HEK293T (cell line): ENCODE results near the gene IARS1.

ENCODE experiments used
- CTCF ChIA-PET: fragments of 350-600 bp; formaldehyde crosslinking; extraction: SDS; loops from one replicate; lab custom pipeline; 2021; ENCODE audit warnings: antibody characterized with exemption, inconsistent platforms; lab: Yijun Ruan, JAX
- POLR2A ChIA-PET: fragments of 350-600 bp; formaldehyde crosslinking; extraction: SDS; loops from one replicate; lab custom pipeline; 2020; ENCODE audit warnings: antibody characterized with exemption, inconsistent platforms; lab: Yijun Ruan, JAX
- DNase-seq: peaks from one replicate; pipeline ENCODE4 v3.0.0; 2012; ENCODE audit warnings: mixed read lengths; ENCODE audit errors: extremely low spot score
- ARNT ChIP-seq: fragments of 450-650 bp; IDR thresholded peaks from 2 replicates; pipeline ENCODE4 v1.6.1; 2017; ENCODE audit warnings: mild to moderate bottlenecking
- BHLHE40 ChIP-seq: fragments of 450-650 bp; IDR thresholded peaks from 2 replicates; pipeline ENCODE4 v1.6.1; 2016; ENCODE audit warnings: mild to moderate bottlenecking, moderate library complexity, borderline replicate concordance
- CTBP1 ChIP-seq: fragments of 450-650 bp; IDR thresholded peaks from 2 replicates; pipeline ENCODE4 v1.6.1; 2016; ENCODE audit warnings: borderline replicate concordance
- ELF4 ChIP-seq: fragments of 450-650 bp; IDR thresholded peaks from 2 replicates; pipeline ENCODE4 v1.6.1; 2017; ENCODE audit warnings: antibody characterized with exemption
- FOXA1 ChIP-seq: fragments of 450-650 bp; IDR thresholded peaks from 2 replicates; pipeline ENCODE4 v1.6.1; 2016; ENCODE audit warnings: mild to moderate bottlenecking
- FOXK2 ChIP-seq: fragments of 450-650 bp; IDR thresholded peaks from 2 replicates; pipeline ENCODE4 v1.6.1; 2016; ENCODE audit warnings: mild to moderate bottlenecking
- FOXM1 ChIP-seq: fragments of 450-650 bp; IDR thresholded peaks from 2 replicates; pipeline ENCODE4 v1.6.1; 2017; ENCODE audit warnings: mild to moderate bottlenecking, borderline replicate concordance
- HDGF ChIP-seq: fragments of 450-650 bp; IDR thresholded peaks from 2 replicates; pipeline ENCODE4 v1.6.1; 2017; ENCODE audit warnings: antibody characterized with exemption, borderline replicate concordance
- L3MBTL2 ChIP-seq: fragments of 450-650 bp; conservative IDR thresholded peaks from 2 replicates; pipeline ENCODE4 v1.6.1; 2016; ENCODE audit warnings: mild to moderate bottlenecking
- LEF1 ChIP-seq: fragments of 450-650 bp; IDR thresholded peaks from 2 replicates; pipeline ENCODE4 v1.6.1; 2017; ENCODE audit warnings: mild to moderate bottlenecking, borderline replicate concordance
- NFRKB ChIP-seq: fragments of 450-650 bp; IDR thresholded peaks from 2 replicates; pipeline ENCODE4 v1.6.1; 2016; ENCODE audit warnings: mild to moderate bottlenecking, moderate library complexity
- SP1 ChIP-seq: fragments of 450-650 bp; IDR thresholded peaks from 2 replicates; pipeline ENCODE4 v1.6.1; 2017
- SUZ12 ChIP-seq: fragments of 450-650 bp; IDR thresholded peaks from 2 replicates; pipeline ENCODE4 v1.6.1; 2016; ENCODE audit warnings: mild to moderate bottlenecking
- TARDBP ChIP-seq: fragments of 450-650 bp; IDR thresholded peaks from 2 replicates; pipeline ENCODE4 v1.6.1; 2016
- ZNF384 ChIP-seq: fragments of 450-650 bp; IDR thresholded peaks from 2 replicates; pipeline ENCODE4 v1.6.1; 2016
- TF ChIP-seq, protein P1 (sequence below): fragments of 450-650 bp; IDR thresholded peaks from 2 replicates; pipeline ENCODE4 v1.6.1; 2016

IARS1 gene

DNA sequence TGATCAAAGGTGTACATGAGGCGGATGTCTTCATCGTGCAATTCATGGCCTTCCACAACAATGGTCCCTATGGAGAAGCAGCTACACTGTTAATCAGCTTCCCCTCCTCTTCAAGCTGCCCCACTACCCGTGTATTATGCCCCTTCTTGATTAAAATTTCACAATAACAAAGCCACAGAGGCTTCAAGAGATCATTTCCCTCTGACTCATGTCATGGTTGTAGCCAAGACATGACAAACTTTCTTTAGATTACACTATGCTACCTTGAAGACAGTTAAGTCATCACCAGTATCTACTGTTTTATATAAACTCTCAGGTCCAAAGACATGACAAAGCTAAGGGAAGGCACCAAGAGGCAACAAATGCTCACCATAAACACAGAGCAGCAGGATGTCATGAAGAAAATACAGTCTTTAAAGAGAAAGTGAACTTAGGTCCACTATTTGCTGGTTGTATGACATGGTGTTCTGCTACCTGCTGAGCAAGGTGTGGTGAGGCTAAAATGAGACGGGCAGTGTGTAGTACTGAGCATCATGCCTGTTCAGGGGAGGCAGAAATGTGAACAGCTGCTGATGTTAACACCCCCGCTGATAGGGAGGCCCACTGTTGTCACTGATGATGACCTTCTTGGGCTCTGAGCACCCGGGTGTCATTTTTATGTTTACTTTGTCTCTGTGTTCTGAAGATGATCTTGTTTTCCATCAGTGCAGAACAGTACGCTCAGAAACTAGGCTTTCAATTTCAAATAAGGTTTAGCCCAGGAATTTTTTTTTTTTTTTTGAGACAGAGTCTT lies 48.3 kb downstream of the IARS1 start:
- DNase-seq, result no peak
- CTCF ChIA-PET, result interaction anchor here (1.1 kb wide), 1 partner anchor 9 kb away, joined by 3 read pairs; no protein-coding TSS in a partner anchor
- POLR2A ChIA-PET, result no interaction called here

More for the DNA sequence above, 48.3 kb downstream of the IARS1 start:
- TF ChIP-seq HDGF, result no peak
- no peak for TF ChIP-seq FOXM1
- TF ChIP-seq NFRKB, result no peak
- TF ChIP-seq ARNT, result no peak
- TF ChIP-seq, protein P1, sequence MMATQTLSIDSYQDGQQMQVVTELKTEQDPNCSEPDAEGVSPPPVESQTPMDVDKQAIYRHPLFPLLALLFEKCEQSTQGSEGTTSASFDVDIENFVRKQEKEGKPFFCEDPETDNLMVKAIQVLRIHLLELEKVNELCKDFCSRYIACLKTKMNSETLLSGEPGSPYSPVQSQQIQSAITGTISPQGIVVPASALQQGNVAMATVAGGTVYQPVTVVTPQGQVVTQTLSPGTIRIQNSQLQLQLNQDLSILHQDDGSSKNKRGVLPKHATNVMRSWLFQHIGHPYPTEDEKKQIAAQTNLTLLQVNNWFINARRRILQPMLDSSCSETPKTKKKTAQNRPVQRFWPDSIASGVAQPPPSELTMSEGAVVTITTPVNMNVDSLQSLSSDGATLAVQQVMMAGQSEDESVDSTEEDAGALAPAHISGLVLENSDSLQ, result no peak
- TF ChIP-seq BHLHE40, result no peak
- TF ChIP-seq FOXK2, result no peak
- no peak for TF ChIP-seq L3MBTL2
- no peak for TF ChIP-seq CTBP1
- no peak for TF ChIP-seq SUZ12
- TF ChIP-seq TARDBP, result no peak
- TF ChIP-seq ELF4, result no peak
- TF ChIP-seq SP1, result no peak
- no peak for TF ChIP-seq FOXA1
- TF ChIP-seq ZNF384, result no peak
- TF ChIP-seq LEF1, result no peak
